NAMALWA (cell line): ENCODE measurements around the gene SPTY2D1.
"Not testable (repeated sequence)": the region's sequence is repeated elsewhere in the genome, so short reads cannot be mapped to it uniquely, and the experiment has no call there.

Source experiments
- DNase-seq: peaks from one replicate; pipeline ENCODE4 v3.0.0-alpha.2; 2015; ENCODE audit warnings: low spot score

Gene SPTY2D1, protein sequence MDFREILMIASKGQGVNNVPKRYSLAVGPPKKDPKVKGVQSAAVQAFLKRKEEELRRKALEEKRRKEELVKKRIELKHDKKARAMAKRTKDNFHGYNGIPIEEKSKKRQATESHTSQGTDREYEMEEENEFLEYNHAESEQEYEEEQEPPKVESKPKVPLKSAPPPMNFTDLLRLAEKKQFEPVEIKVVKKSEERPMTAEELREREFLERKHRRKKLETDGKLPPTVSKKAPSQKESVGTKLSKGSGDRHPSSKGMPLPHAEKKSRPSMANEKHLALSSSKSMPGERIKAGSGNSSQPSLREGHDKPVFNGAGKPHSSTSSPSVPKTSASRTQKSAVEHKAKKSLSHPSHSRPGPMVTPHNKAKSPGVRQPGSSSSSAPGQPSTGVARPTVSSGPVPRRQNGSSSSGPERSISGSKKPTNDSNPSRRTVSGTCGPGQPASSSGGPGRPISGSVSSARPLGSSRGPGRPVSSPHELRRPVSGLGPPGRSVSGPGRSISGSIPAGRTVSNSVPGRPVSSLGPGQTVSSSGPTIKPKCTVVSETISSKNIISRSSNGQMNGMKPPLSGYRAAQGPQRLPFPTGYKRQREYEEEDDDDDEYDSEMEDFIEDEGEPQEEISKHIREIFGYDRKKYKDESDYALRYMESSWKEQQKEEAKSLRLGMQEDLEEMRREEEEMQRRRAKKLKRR

GRCh38 chr11:18634140-18635032, at the start of gene SPTY2D1:
Gene SPTY2D1, minus strand, starts transcription at chr11:18634342. Its CDS starts 85 bp downstream, at chr11:18634257.
- peak; percentile 100 for DNase-seq

GRCh38 chr11:18682466-18682865, 48.3 kb upstream of the SPTY2D1 start:
- no peak for DNase-seq

GRCh38 chr11:18681949-18682348, 47.8 kb upstream of the SPTY2D1 start:
- DNase-seq: not testable (repeated sequence)

DNA sequence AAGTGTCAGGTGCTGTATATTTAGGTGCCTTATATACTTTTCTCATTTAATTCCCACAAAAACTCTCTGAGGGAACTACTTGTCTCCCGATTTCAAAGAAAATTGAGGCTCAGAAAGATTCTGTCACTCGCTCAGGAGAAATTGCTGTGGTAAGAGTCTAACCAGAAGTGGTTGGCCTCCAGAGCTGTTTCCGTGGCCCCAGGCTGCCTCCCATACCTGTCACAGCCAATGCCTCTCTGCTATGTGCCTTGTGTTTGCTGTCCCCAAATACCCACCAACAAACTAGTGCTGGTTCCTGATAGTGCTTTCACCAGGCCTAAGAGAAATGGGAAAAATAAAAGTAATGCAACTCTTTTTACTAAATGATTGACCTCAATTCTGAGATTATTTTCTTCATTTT, 43.4 kb upstream of the SPTY2D1 start:
- DNase-seq: no peak

- no peak for DNase-seq
Measured at GRCh38 chr11:18676803-18677202, 42.7 kb upstream of the SPTY2D1 start.

- DNase-seq: not testable (repeated sequence)
Measured at GRCh38 chr11:18672209-18672608, 38.1 kb upstream of the SPTY2D1 start.

DNA sequence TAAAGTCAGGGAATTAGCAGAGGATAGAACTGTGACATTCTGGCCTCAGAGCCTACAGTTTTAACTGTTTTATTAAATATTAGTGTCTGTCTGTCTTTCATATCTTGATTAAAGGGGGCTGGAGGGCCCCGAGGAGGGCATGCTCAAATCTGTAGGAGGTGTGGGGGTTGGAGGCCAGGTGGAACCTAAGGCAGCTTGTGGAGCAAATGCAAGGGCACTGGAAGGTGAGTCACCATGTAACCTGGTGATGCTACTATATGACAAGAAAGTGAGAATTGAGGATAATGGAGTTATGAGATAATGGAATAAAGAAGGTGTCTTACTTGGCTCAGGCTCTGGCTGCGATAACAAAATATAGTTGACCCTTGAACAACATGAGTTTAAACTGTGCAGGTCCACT, 37.1 kb upstream of the SPTY2D1 start:
- no peak for DNase-seq

- no peak for DNase-seq
Measured at GRCh38 chr11:18669711-18670110, 35.6 kb upstream of the SPTY2D1 start.

DNA sequence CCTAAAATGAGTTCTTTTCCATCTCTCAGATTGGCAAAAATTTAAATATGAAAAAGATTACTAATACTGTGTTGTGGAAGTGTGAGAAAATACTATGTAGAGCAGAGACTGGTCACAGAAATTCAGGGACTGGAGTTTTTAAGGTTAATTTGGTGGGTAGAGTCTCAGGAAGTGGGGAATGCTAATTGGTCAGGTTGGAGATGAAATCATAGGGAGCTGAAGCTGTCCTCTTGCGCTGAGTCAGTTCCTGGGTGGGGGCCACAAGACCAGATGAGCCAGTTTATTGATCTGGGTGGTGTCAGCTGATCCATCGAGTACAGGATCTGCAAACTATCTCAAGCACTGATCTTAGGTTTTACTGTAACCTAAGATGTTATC, 35.1 kb upstream of the SPTY2D1 start:
- DNase-seq: no peak

- no peak for DNase-seq
Measured at GRCh38 chr11:18668131-18668530, 34.0 kb upstream of the SPTY2D1 start.

- not testable (repeated sequence) for DNase-seq
Measured at GRCh38 chr11:18665353-18665872, 31.3 kb upstream of the SPTY2D1 start.

- DNase-seq: no peak
Measured at GRCh38 chr11:18657673-18658072, 23.5 kb upstream of the SPTY2D1 start.

DNA sequence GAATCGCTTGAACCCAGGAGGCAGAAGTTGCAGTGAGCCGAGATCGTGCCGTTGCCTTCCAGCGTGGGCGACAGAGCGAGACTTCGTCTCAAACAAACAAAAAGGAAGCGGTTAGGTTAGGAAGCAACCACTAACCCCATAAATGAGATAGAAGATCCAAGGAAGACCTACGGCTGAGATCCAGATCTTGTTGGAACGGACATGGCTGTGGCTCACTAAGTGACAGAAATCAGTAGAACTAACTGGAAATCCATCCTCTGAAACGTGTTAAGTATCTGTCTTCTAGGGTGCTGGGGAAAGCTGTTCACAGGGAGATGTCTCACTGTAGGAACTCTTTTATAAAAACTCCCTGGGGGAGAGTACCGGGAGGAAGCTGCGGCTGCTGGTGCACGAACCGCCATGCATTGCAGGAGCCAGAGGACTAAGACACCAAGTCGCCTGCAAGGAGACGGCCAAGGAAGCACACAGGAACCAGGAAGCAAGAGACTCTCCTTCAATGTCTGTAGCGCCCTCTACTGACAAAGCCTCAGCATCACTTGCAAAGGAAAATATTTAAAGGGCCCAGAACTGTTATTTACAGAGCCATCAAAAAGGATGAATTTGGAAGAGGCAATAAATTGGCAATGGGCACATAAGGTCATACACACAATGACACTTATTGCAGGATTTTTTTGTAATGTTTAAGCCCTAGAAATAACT, 16.9 kb upstream of the SPTY2D1 start:
- peak; percentile 82 for DNase-seq

GRCh38 chr11:18650353-18650752, 16.2 kb upstream of the SPTY2D1 start:
- DNase-seq: no peak

GRCh38 chr11:18643034-18643433, 8.9 kb upstream of the SPTY2D1 start:
- peak; percentile 18 for DNase-seq

GRCh38 chr11:18641677-18642076, 7.5 kb upstream of the SPTY2D1 start:
- DNase-seq: no peak

GRCh38 chr11:18633256-18634139, 644 bp downstream of the SPTY2D1 start:
- DNase-seq: peak; percentile 74

GRCh38 chr11:18632841-18633240, 1.3 kb downstream of the SPTY2D1 start:
- no peak for DNase-seq

DNA sequence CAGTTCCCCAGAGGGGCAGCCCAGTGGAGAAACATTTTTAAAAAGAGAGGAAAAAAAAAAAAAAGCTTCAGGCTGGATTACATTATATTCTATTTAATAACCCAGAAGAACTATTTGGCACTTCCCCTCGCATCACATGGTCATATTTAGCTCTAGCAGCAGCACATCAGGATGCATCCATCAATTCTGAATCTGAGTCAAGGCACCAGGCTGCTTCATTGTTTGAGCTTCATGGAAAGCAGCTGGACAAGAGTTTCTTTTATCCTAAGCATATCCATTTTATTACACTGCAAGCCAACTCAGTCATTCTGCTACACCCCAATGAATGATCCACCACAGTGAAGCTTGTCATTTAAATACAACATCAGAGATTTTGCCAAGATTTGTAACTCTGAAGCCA, 10.0 kb downstream of the SPTY2D1 start:
- no peak for DNase-seq

DNA sequence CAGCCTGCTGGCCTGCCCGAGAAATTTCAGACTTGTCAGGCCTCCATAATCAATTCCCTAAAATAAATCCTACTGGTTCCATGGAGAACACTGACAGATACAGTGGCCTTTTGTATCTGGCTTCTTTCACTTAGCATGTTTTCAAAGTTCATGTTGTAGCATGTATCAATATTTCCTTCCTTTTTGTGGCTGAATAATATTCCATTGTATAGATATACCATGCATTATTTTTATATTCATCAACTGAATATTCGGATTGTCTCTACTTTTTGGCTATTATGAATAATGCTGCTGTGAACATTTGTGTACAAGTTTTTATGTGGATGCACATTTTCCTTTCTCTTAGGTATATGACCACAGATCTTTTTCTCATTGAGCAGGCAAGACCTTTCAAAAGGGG, 10.4 kb downstream of the SPTY2D1 start:
- DNase-seq: no peak
